ENCODE measurements around the gene NEURL4.

Gene NEURL4

DNA sequence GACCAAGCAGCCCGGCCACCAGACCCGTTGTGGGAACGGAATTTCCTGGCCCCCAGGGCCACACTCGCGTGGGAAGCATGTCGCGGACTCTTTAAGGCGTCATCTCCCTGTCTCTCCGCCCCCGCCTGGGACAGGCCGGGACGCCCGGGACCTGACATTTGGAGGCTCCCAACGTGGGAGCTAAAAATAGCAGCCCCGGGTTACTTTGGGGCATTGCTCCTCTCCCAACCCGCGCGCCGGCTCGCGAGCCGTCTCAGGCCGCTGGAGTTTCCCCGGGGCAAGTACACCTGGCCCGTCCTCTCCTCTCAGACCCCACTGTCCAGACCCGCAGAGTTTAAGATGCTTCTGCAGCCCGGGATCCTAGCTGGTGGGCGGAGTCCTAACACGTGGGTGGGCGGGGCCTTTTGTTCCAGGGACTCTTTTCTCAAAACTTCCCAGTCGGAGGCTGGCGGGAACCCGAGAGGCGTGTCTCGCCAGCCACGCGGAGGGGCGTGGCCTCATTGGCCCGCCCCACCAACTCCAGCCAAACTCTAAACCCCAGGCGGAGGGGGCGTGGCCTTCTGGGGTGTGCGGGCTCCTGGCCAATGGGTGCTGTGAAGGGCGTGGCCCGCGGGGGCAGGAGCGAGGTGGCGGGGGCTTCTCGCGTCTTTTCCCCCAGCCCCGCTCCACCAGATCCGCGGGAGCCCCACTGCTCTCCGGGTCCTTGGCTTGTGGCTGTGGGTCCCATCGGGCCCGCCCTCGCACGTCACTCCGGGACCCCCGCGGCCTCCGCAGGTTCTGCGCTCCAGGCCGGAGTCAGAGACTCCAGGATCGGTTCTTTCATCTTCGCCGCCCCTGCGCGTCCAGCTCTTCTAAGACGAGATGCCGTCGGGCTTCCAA, 47.8 kb downstream of the NEURL4 start, which contains the start of gene SLC2A4:
SLC2A4 (plus strand) TSS at position 645 of the 879 bp plus-strand sequence; CDS start at position 862, 217 bp downstream.
- DNase-seq, result peak in 44 of 51 donors; percentile 9 to 84 (median 64)

DNA sequence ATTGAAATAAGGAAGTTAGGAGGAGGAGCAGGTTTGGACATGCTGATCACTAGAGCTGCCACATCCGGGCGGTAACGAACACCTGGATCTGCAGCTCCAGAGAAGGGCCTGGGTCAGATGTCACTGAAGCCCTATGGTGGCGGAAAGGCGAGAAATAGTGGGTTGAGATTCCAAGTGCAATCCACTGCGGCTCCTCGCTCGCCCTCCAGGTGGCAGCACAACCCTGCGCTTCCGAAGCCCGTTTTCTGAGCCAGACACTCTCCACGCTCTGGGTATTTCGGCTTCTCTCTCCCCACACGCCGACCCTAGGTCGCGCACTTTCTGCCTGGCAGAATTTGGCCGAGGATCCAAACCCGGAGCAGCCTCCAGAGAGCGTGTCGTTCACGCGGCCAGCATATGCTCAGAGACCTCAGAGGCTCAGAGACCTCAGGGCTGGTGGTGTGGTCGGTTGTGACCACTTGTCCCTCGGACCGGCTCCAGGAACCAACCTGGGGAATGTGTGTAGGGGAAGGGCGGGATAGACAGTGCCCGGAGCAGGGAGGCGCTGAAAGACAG, 48.5 kb downstream of the NEURL4 start:
- peak in 48 of 51 donors; percentile 16 to 86 (median 64) for DNase-seq

- DNase-seq, result no peak
These were observed 49.7 kb downstream of the NEURL4 start for GRCh38 chr17:7279448-7279847.

DNA sequence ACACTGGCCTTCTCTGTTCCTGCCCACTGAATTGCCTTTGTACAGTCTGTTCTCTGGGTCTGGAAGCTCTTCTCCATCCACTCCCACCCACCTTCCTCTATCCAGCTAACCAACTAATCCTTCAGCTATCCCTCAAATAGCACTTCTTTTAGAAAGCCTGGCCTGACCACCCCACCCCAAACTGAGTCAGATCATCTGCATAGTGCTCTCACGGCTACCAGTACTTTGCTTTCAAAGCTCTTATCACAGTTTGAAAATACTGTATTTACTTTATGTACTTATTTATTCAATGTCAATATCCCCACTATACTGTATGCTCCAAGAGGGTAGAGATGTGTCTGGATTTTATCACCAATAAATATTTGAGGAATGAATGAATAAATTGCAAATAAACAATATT, 62.4 kb downstream of the NEURL4 start:
- DNase-seq, result no peak

All from hypothalamus (tissue), 51 donors.